ENCODE results near the gene DYSF.

Gene DYSF

DNA sequence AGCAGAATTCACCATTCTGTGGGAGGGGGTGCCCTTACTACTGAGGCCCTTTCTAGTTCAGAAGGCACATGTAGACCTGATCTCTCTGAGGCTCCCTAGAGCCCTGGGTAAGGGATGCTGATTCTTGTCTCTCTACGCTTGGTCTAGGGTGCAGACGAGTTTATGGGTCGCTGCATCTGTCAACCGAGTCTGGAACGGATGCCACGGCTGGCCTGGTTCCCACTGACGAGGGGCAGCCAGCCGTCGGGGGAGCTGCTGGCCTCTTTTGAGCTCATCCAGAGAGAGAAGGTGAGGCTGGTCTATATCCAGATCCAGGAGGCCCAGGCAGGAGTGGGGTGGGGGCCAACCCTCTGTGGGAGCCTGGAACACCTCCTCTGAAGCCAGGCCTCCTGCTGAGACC lies 147.2 kb downstream of the DYSF start:
- H3K4me3 ChIP-seq (ENCODE audit: low read depth, low read length): no peak overlapping the region
- TF ChIP-seq, protein P1, sequence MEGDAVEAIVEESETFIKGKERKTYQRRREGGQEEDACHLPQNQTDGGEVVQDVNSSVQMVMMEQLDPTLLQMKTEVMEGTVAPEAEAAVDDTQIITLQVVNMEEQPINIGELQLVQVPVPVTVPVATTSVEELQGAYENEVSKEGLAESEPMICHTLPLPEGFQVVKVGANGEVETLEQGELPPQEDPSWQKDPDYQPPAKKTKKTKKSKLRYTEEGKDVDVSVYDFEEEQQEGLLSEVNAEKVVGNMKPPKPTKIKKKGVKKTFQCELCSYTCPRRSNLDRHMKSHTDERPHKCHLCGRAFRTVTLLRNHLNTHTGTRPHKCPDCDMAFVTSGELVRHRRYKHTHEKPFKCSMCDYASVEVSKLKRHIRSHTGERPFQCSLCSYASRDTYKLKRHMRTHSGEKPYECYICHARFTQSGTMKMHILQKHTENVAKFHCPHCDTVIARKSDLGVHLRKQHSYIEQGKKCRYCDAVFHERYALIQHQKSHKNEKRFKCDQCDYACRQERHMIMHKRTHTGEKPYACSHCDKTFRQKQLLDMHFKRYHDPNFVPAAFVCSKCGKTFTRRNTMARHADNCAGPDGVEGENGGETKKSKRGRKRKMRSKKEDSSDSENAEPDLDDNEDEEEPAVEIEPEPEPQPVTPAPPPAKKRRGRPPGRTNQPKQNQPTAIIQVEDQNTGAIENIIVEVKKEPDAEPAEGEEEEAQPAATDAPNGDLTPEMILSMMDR (IDR thresholded peaks at IDR 0.05; ENCODE audit: insufficient read depth, low read length, missing control alignments): no peak
- CTCF ChIA-PET: interaction anchor here (0.9 kb wide), 1 partner anchor 9 kb away, joined by 3 read pairs; no protein-coding TSS in a partner anchor
- POLR2A ChIA-PET: no interaction called here
- no peak for DNase-seq (ENCODE audit: low read depth, low spot score)

- POLR2A ChIA-PET: no interaction called here
- CTCF ChIA-PET: interaction anchor here (0.9 to 16.6 kb wide), 2 partner anchors 8 to 197 kb away, joined by 3 to 276 read pairs; no protein-coding TSS in a partner anchor
These were observed 148.1 kb downstream of the DYSF start for GRCh38 chr2:71601136-71602114.

GRCh38 chr2:71602115-71602495 lies 148.7 kb downstream of the DYSF start:
- no peak overlapping the region for H3K4me3 ChIP-seq (ENCODE audit: low read depth, low read length)
- DNase-seq (ENCODE audit: low read depth, low spot score): no peak
- ChIA-PET POLR2A (no interaction called here), CTCF (interaction anchor here (16.6 kb wide), 1 partner anchor 196 kb away, joined by 276 read pairs; no protein-coding TSS in a partner anchor)
- TF ChIP-seq, protein P1 (IDR thresholded peaks at IDR 0.05; ENCODE audit: insufficient read depth, low read length, missing control alignments): no peak

More at GRCh38 chr2:71601136-71602114, 148.1 kb downstream of the DYSF start:
- TF ChIP-seq, protein P1 (IDR thresholded peaks at IDR 0.05; ENCODE audit: insufficient read depth, low read length, missing control alignments): no peak
- DNase-seq (ENCODE audit: low read depth, low spot score): no peak
- no peak overlapping the region for H3K4me3 ChIP-seq (ENCODE audit: low read depth, low read length)

- H3K4me3 ChIP-seq (ENCODE audit: low read depth, low read length): no peak overlapping the region
- ChIA-PET POLR2A (no interaction called here), CTCF (interaction anchor here (16.6 kb wide), 1 partner anchor 196 kb away, joined by 276 read pairs; no protein-coding TSS in a partner anchor)
- TF ChIP-seq, protein P1 (IDR thresholded peaks at IDR 0.05; ENCODE audit: insufficient read depth, low read length, missing control alignments): no peak
- DNase-seq (ENCODE audit: low read depth, low spot score): no peak
These were observed 149.2 kb downstream of the DYSF start for GRCh38 chr2:71602581-71602980.

DNA sequence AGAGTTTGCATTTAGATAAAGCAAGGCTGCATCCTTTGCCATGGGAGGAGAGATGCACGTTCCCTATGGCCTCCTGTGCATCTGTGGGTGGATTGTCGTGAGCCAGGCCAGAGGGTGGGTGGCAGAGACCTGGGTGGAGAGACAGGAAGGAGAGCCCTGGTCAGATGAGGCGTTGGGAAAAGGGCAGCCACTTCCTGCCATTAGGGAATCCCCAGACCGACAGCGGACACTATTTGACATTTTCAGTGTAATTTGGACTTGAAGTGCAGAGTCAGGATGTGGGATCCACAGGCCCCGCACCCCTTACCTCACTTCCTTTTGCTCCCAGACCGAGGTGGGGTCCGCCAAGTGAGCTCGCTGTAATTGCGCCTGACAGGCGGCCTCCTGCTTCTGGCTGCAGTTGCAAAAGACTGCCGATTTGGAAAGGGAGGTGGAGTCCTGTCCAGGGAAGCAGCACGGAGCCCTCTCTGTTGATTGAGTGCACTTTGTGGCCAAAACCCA lies 150.0 kb downstream of the DYSF start:
- TF ChIP-seq, protein P1 (IDR thresholded peaks at IDR 0.05; ENCODE audit: insufficient read depth, low read length, missing control alignments): no peak
- ChIA-PET CTCF (interaction anchor here (1.3 to 16.6 kb wide), 2 partner anchors 12 to 195 kb away, joined by 3 to 276 read pairs; no protein-coding TSS in a partner anchor), POLR2A (no interaction called here)
- H3K4me3 ChIP-seq (ENCODE audit: low read depth, low read length): no peak overlapping the region
- DNase-seq (ENCODE audit: low read depth, low spot score): no peak

All from AG04449 (cell line).